GDM1 (cell line): Measurements from ENCODE around the gene GARS1.
"Not testable (repeated sequence)": the region's sequence is repeated elsewhere in the genome, so short reads cannot be mapped to it uniquely, and the experiment has no call there.

Experiments used
- DNase-seq: peaks from one replicate; lab custom pipeline; 2025; lab: John Stamatoyannopoulos, UW

Gene GARS1

GRCh38 chr7:30594540-30595435 lies at the start of gene GARS1:
Gene GARS1, plus strand, starts transcription at chr7:30594878. Its CDS starts 44 bp downstream, at chr7:30594922.
- peak; percentile 80 for DNase-seq

- no peak for DNase-seq
Observed at GRCh38 chr7:30545791-30546555, 48.7 kb upstream of the GARS1 start.

GRCh38 chr7:30546596-30546995 lies 48.1 kb upstream of the GARS1 start:
- DNase-seq = no peak

GRCh38 chr7:30548845-30549244 lies 45.8 kb upstream of the GARS1 start:
- DNase-seq = peak; percentile 13

- DNase-seq = no peak
Observed at GRCh38 chr7:30549931-30550493, 44.7 kb upstream of the GARS1 start.

- DNase-seq = no peak
Observed at GRCh38 chr7:30552330-30552729, 42.3 kb upstream of the GARS1 start.

- DNase-seq = no peak
Observed at GRCh38 chr7:30553141-30553540, 41.5 kb upstream of the GARS1 start.

GRCh38 chr7:30553546-30553945 lies 41.1 kb upstream of the GARS1 start:
- no peak for DNase-seq

- DNase-seq = no peak
Observed at GRCh38 chr7:30555525-30555924, 39.2 kb upstream of the GARS1 start.

GRCh38 chr7:30556840-30557239 lies 37.8 kb upstream of the GARS1 start:
- no peak for DNase-seq

GRCh38 chr7:30557245-30557644 lies 37.4 kb upstream of the GARS1 start:
- no peak for DNase-seq

GRCh38 chr7:30559611-30560010 lies 35.1 kb upstream of the GARS1 start:
- DNase-seq = no peak

GRCh38 chr7:30561389-30561788 lies 33.3 kb upstream of the GARS1 start:
- DNase-seq = no peak

- DNase-seq = no peak
Observed at GRCh38 chr7:30562498-30562897, 32.2 kb upstream of the GARS1 start.

- DNase-seq = no peak
Observed at GRCh38 chr7:30562909-30563308, 31.8 kb upstream of the GARS1 start.

GRCh38 chr7:30563326-30563942 lies 31.2 kb upstream of the GARS1 start:
- DNase-seq = no peak

- peak; percentile 74 for DNase-seq
Observed at GRCh38 chr7:30564243-30564892, 30.3 kb upstream of the GARS1 start.

- DNase-seq = no peak
Observed at GRCh38 chr7:30566596-30566995, 28.1 kb upstream of the GARS1 start.

- DNase-seq = no peak
Observed at GRCh38 chr7:30567081-30567480, 27.6 kb upstream of the GARS1 start.

- not testable (repeated sequence) for DNase-seq
Observed at GRCh38 chr7:30570238-30570637, 24.4 kb upstream of the GARS1 start.

- DNase-seq = no peak
Observed at GRCh38 chr7:30572212-30572841, 22.4 kb upstream of the GARS1 start.
